ENCODE measurements around the gene MCMBP. TPM values are rescaled to one million over a fixed set of nuclear protein-coding genes. Genes with fewer than 3 reads are reported as not detected.

The MCMBP gene
- total RNA-seq, 1 experiment from 2014 or later = 87.1 TPM

DNA sequence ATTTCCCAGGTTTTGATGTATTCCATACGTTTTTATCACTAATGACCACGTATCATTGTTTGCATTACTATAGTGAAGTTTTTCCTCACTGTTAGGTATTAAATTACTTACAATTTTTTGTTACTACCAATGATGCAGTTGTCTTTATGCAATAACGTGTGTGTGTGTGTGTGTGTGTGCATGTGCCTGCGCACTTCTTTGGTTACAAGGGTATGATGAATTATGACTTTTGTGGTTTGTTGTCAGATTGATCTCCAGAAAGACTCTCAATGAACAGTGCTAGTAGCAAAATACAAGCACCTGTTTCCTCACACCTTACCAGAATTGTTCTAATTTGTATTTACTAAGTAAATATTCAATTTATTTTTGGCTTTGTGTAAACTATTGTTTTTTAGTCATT lies 51.5 kb downstream of the MCMBP start:
- no peak overlapping the region for H3T11ph ChIP-seq (ENCODE audit: low read length)
- H4K5ac ChIP-seq (ENCODE audit: insufficient read length, low read depth, low read length) = no peak overlapping the region
- no peaks in the 10 kb centered on the region; a peak in 1 of 5 replicates for H3K9me3 Mint-ChIP-seq
- no peaks in the 10 kb centered on the region for H3K4me1 ChIP-seq (ENCODE audit: insufficient read depth, low read length)
- no CpG with 5 or more reads among the region's 4 CpGs for WGBS (ENCODE audit: extremely low coverage, insufficient read length, low lambda C conversion rate)
- H3K79me1 ChIP-seq (ENCODE audit: insufficient read depth, low read depth, low read length, poor library complexity, severe bottlenecking) = no peaks in the 10 kb centered on the region
- H2BK15ac ChIP-seq (ENCODE audit: low read depth, low read length) = no peak overlapping the region
- no peaks in the 10 kb centered on the region for H3K27me3 Mint-ChIP-seq (ENCODE audit: low read depth)
- peaks cover 10% of the 10 kb centered on the region; the same call in 1 of the 2 replicates for H3K79me2 ChIP-seq (ENCODE audit: insufficient read depth, low read length)
- no peak overlapping the region for H2BK20ac ChIP-seq (ENCODE audit: low read depth, low read length, poor library complexity, severe bottlenecking)
- H3K23me2 ChIP-seq (ENCODE audit: insufficient read length, low read depth, low read length, poor library complexity, severe bottlenecking) = peaks cover 8% of the 10 kb centered on the region
- no peak overlapping the region for H2BK5ac ChIP-seq (ENCODE audit: insufficient read length, low read length)
- H3K23ac ChIP-seq (ENCODE audit: insufficient read length, low read depth, low read length) = no peak overlapping the region
- no peak overlapping the region for H2BK12ac ChIP-seq (ENCODE audit: insufficient read length, low read depth, low read length)
- H3K18ac ChIP-seq (ENCODE audit: insufficient read length, low read depth, low read length) = no peak overlapping the region
- H3K14ac ChIP-seq (ENCODE audit: insufficient read depth, low read length) = no peak overlapping the region
- peaks cover 2 to 43% (median 35%) of the 10 kb centered on the region in 3 experiments for H3K36me3 Mint-ChIP-seq (ENCODE audit: insufficient read depth in 1 of 3, low read depth in 3 of 3)
- TF ChIP-seq, protein P1, sequence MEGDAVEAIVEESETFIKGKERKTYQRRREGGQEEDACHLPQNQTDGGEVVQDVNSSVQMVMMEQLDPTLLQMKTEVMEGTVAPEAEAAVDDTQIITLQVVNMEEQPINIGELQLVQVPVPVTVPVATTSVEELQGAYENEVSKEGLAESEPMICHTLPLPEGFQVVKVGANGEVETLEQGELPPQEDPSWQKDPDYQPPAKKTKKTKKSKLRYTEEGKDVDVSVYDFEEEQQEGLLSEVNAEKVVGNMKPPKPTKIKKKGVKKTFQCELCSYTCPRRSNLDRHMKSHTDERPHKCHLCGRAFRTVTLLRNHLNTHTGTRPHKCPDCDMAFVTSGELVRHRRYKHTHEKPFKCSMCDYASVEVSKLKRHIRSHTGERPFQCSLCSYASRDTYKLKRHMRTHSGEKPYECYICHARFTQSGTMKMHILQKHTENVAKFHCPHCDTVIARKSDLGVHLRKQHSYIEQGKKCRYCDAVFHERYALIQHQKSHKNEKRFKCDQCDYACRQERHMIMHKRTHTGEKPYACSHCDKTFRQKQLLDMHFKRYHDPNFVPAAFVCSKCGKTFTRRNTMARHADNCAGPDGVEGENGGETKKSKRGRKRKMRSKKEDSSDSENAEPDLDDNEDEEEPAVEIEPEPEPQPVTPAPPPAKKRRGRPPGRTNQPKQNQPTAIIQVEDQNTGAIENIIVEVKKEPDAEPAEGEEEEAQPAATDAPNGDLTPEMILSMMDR (conservative IDR thresholded peaks at IDR 0.05) = no peak
- H3K4me1 Mint-ChIP-seq = peaks cover 18 to 29% of the 10 kb centered on the region in 2 experiments
- H3K4ac ChIP-seq (ENCODE audit: low read depth, low read length) = no peak overlapping the region
- H4K20me1 ChIP-seq (ENCODE audit: control insufficient read depth, insufficient read depth, insufficient read length) = no peaks in the 10 kb centered on the region
- H3K56ac ChIP-seq (ENCODE audit: insufficient read length, low read depth, low read length) = no peak overlapping the region
- H4K8ac ChIP-seq (replicated peaks; ENCODE audit: insufficient read length, low read depth, low read length) = no peak overlapping the region
- peak overlapping the region; percentile 80 to 81 for H3K4me3 Mint-ChIP-seq
- no peak overlapping the region for H3K27ac Mint-ChIP-seq
- no peak overlapping the region for H4K91ac ChIP-seq (ENCODE audit: insufficient read length, low read depth, low read length)
- no peak overlapping the region for H2BK120ac ChIP-seq (ENCODE audit: low read depth, low read length, poor library complexity, severe bottlenecking)
- no peaks in the 10 kb centered on the region for H3K27me3 ChIP-seq (ENCODE audit: insufficient read depth, low read length)
- no peak overlapping the region for H2AFZ ChIP-seq (ENCODE audit: low read length)
- no peak overlapping the region for H3K27ac ChIP-seq (ENCODE audit: insufficient read length, low read depth, low read length)
- no peak overlapping the region for H2AK5ac ChIP-seq (ENCODE audit: insufficient read length, low read length)
- peak overlapping the region; percentile 16 for H3K4me2 ChIP-seq (ENCODE audit: insufficient read depth, insufficient read length, low read length)
- DNase-seq = no peak
- no peak overlapping the region for H3K9ac ChIP-seq (ENCODE audit: extremely low read depth, insufficient read length, low read length)
- no peaks in the 10 kb centered on the region for H3K9me3 ChIP-seq (ENCODE audit: control insufficient read depth, low read depth, low read length)
